Naive thymus-derived CD4-positive, alpha-beta T cell (primary cell): Measurements from ENCODE around the gene SLCO2B1. TPM values are rescaled to one million over a fixed set of nuclear protein-coding genes. Genes with fewer than 3 reads are reported as not detected.

ENCODE experiments used
- ATAC-seq: fragments of 150-1000 bp; cut with Tn5 transposase; 2 replicates; pipeline ENCODE4 v1.10.0; 2021; ENCODE audit warnings: mild to moderate bottlenecking, moderate library complexity
- CTCF ChIA-PET: fragments of 350-600 bp; sonication (Branson Sonifier 250); formaldehyde crosslinking; loops from one replicate; lab custom pipeline; 2021; ENCODE audit warnings: antibody characterized with exemption; lab: Charles Lee
- POLR2A ChIA-PET: fragments of 350-600 bp; sonication (Branson Sonifier 250); formaldehyde crosslinking; loops from one replicate; lab custom pipeline; 2021; ENCODE audit warnings: antibody characterized with exemption, inconsistent platforms; lab: Charles Lee
- DNase-seq, 9 donors: peaks; one replicate each; pipeline versions ENCODE4 v3.0.0 to v3.0.0-alpha.2; 2020 to 2022; ENCODE audit warnings: mixed read lengths in 1 of 9
- H3K27ac ChIP-seq: one replicate; pipeline ENCODE4 v1.7.0; 2013; ENCODE audit warnings: mild to moderate bottlenecking, low read depth, low read length, moderate library complexity
- H3K27me3 ChIP-seq, 2 donors: one replicate each; pipeline ENCODE4 v1.7.0; 2013; ENCODE audit warnings: low read length in 2 of 2, mild to moderate bottlenecking in 2 of 2, moderate library complexity in 2 of 2; ENCODE audit not compliant: control insufficient read depth in 2 of 2, insufficient read depth in 2 of 2
- H3K36me3 ChIP-seq, 3 experiments: 1 replicate in 2 of 3; 2 replicates in 1 of 3; pipeline ENCODE4 v1.7.0; 2013; ENCODE audit warnings: low read length in 3 of 3, mild to moderate bottlenecking in 3 of 3, moderate library complexity in 1 of 3; ENCODE audit not compliant: insufficient read depth in 3 of 3, control insufficient read depth in 2 of 3
- H3K4me1 ChIP-seq, 2 donors: one replicate each; pipeline ENCODE4 v1.7.0; 2013; ENCODE audit warnings: low read length in 2 of 2, mild to moderate bottlenecking in 2 of 2, moderate library complexity in 1 of 2; ENCODE audit not compliant: control insufficient read depth in 2 of 2, insufficient read depth in 2 of 2
- H3K4me3 ChIP-seq: 2 replicates; pipeline ENCODE4 v1.7.0; 2013; ENCODE audit warnings: mild to moderate bottlenecking, low read length
- H3K9me3 ChIP-seq, 3 experiments: 1 replicate in 2 of 3; 2 replicates in 1 of 3; pipeline ENCODE4 v1.7.0; 2013; ENCODE audit warnings: low read length in 3 of 3; ENCODE audit not compliant: control insufficient read depth in 2 of 3
- H3K27ac Mint-ChIP-seq, 9 donors: one replicate each; pipeline ENCODE4 v1.8.0; 2020 to 2022; ENCODE audit warnings: mixed read lengths in 9 of 9, mild to moderate bottlenecking in 8 of 9, moderate library complexity in 5 of 9, inconsistent platforms in 2 of 9
- H3K27me3 Mint-ChIP-seq, 5 donors: one replicate each; pipeline ENCODE4 v1.8.0; 2021 to 2022; ENCODE audit warnings: mixed read lengths in 5 of 5, mild to moderate bottlenecking in 1 of 5
- H3K36me3 Mint-ChIP-seq, 5 donors: one replicate each; pipeline ENCODE4 v1.8.0; 2020 to 2022; ENCODE audit warnings: mixed read lengths in 5 of 5, mild to moderate bottlenecking in 3 of 5, inconsistent platforms in 1 of 5
- H3K4me1 Mint-ChIP-seq, 7 donors: one replicate each; pipeline ENCODE4 v1.8.0; 2020 to 2022; ENCODE audit warnings: mixed read lengths in 7 of 7, mild to moderate bottlenecking in 3 of 7, inconsistent platforms in 1 of 7
- H3K4me3 Mint-ChIP-seq, 10 donors: one replicate each; pipeline ENCODE4 v1.8.0; 2020 to 2022; ENCODE audit warnings: mild to moderate bottlenecking in 10 of 10, mixed read lengths in 10 of 10, moderate library complexity in 6 of 10, inconsistent platforms in 2 of 10
- H3K9me3 Mint-ChIP-seq, 11 donors: one replicate each; pipeline ENCODE4 v1.8.0; 2020 to 2022; ENCODE audit warnings: mixed read lengths in 11 of 11, mild to moderate bottlenecking in 4 of 11, inconsistent platforms in 1 of 11, moderate library complexity in 1 of 11
- intact Hi-C, 2 donors: fragments of 100-400 bp; cut with micrococcal nuclease; formaldehyde crosslinking; loops; one replicate each; pipeline ENCODE4 v1.15.1; 2023
- polyA plus RNA-seq, 2 donors: library from polyadenylated mRNA; unstranded; fragments of 300-500 nt; fragmentation: Illumina TruSeq; gene quantifications; one replicate each; pipeline ENCODE4 v1.2.3, GENCODE V29; 2021
- total RNA-seq, 6 experiments: library from RNA in 5 of 6; stranded (reverse) in 5 of 6; gene quantifications; 1 replicate in 5 of 6; 2 replicates in 1 of 6; pipeline ENCODE4 v1.2.3 and lab custom pipeline; 2021 to 2026

Gene SLCO2B1
- total and polyA plus RNA-seq, 7 experiments from 2014 or later: 0.19 to 4.3 (median 1.9) TPM; not detected in 3

DNA sequence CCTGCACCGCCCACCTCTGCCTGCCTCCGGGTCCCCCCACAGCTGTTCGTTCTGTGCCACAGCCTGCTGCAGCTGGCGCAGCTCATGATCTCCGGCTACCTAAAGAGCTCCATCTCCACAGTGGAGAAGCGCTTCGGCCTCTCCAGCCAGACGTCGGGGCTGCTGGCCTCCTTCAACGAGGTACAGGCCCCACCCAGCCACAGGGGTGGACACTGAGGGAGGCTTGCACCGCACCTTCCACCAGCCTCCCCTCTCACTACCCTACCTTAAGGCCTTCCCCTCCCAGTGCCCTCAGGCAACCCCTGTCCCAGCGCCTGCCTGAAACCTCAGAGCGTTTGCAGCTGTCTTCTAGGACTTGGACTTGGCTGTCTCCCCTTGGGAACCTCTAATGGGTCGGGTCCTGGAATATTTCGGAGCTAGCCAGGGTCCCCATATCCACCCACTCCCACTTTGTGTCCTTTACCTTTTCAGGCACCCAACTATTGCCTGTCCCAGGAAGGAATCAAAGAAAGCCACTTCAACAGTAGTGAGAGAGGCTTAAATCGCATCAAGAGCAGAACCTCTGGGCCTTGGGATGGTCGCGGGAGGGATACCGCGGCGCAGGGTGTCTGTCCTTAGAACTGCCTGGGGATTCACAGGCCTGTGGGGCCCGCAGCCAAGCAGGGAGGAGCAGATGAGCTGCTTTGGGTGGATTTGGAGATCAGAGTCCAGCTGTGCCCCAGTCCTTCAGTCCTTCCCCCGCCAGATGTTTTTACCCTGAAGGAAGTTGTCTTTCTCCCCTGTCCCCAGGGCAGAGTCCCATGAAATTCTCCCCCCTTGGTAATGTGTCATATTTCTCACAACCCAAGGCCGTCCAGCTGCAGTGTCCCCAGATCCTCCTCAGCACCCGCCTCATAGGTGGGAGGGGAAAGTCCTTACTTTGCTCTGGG lies 13.3 kb downstream of the SLCO2B1 start:
- CTCF ChIA-PET: no interaction called here
- no peak overlapping the region for H3K27ac ChIP-seq
- Mint-ChIP-seq H3K36me3 (peaks cover 0 to 10% (median 0%) of the 10 kb centered on the region in 5 donors), H3K4me3 (no peak overlapping the region), H3K4me1 (peaks cover 0 to 17% (median 0%) of the 10 kb centered on the region in 7 donors), H3K27ac (no peak overlapping the region), H3K27me3 (peaks cover 0 to 20% (median 0%) of the 10 kb centered on the region in 5 donors), H3K9me3 (peaks cover 0 to 11% (median 2%) of the 10 kb centered on the region in 11 donors)
- intact Hi-C loops: no loop called here
- H3K4me1 ChIP-seq: no peaks in the 10 kb centered on the region
- no peak for ATAC-seq
- no peaks in the 10 kb centered on the region for H3K9me3 ChIP-seq
- H3K36me3 ChIP-seq: no peaks in the 10 kb centered on the region
- no peak overlapping the region for H3K4me3 ChIP-seq
- no peaks in the 10 kb centered on the region for H3K27me3 ChIP-seq
- POLR2A ChIA-PET: no interaction called here
- no peak for DNase-seq

GRCh38 chr11:75165721-75166120 lies 14.8 kb downstream of the SLCO2B1 start:
- Histone ChIP-seq H3K36me3 (no peaks in the 10 kb centered on the region), H3K4me1 (no peaks in the 10 kb centered on the region), H3K9me3 (no peaks in the 10 kb centered on the region), H3K27ac (no peak overlapping the region), H3K4me3 (no peak overlapping the region), H3K27me3 (no peaks in the 10 kb centered on the region)
- intact Hi-C loops: no loop called here
- peaks cover 0 to 8% (median 2%) of the 10 kb centered on the region in 11 donors for H3K9me3 Mint-ChIP-seq
- no peak overlapping the region for H3K27ac Mint-ChIP-seq
- CTCF ChIA-PET: interaction anchor here (0.6 to 0.7 kb wide), 2 partner anchors 54 to 1721 kb away, joined by 3 to 8 read pairs; no protein-coding TSS in a partner anchor
- peaks cover 0 to 6% (median 0%) of the 10 kb centered on the region in 5 donors for H3K36me3 Mint-ChIP-seq
- POLR2A ChIA-PET: no interaction called here
- H3K4me3 Mint-ChIP-seq: no peak overlapping the region
- no peak for DNase-seq
- H3K4me1 Mint-ChIP-seq: peaks cover 0 to 14% (median 0%) of the 10 kb centered on the region in 7 donors
- H3K27me3 Mint-ChIP-seq: peaks cover 0 to 17% (median 0%) of the 10 kb centered on the region in 5 donors
- ATAC-seq: no peak

- ChIA-PET POLR2A (no interaction called here), CTCF (no interaction called here)
- Histone ChIP-seq H3K4me1 (no peaks in the 10 kb centered on the region), H3K27me3 (no peaks in the 10 kb centered on the region), H3K4me3 (no peak overlapping the region), H3K27ac (no peak overlapping the region), H3K9me3 (no peaks in the 10 kb centered on the region), H3K36me3 (no peaks in the 10 kb centered on the region)
- no peak overlapping the region for H3K4me3 Mint-ChIP-seq
- H3K27ac Mint-ChIP-seq: no peak overlapping the region
- no peak for DNase-seq
- peaks cover 0 to 7% (median 0%) of the 10 kb centered on the region in 7 donors for H3K4me1 Mint-ChIP-seq
- intact Hi-C loops: no loop called here
- H3K27me3 Mint-ChIP-seq: peaks cover 0 to 13% (median 0%) of the 10 kb centered on the region in 5 donors
- H3K36me3 Mint-ChIP-seq: no peaks in the 10 kb centered on the region
- ATAC-seq: no peak
- no peaks in the 10 kb centered on the region for H3K9me3 Mint-ChIP-seq
Measured at GRCh38 chr11:75166791-75167190, 15.9 kb downstream of the SLCO2B1 start.

DNA sequence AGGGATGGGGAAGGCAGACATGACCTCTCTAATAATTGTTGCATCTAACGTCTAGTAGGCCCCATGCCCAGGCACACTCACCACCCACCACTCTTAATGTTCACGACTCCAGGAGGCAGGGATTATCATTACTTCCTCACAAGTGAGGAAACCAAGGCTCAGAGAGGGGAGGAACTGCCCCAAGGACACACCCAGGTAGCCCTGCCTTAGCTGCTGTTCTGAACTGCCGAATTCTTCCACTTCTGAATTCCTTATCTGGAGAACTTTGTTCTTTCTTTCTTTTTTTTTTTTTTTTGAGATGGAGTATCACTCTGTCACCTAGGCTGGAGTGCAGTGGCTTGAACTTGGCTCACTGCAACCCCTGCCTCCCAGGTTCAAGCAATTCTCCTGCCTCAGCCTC lies 16.7 kb downstream of the SLCO2B1 start:
- DNase-seq (no peak), ATAC-seq (no peak)
- Mint-ChIP-seq H3K27me3 (peaks cover 0 to 13% (median 0%) of the 10 kb centered on the region in 5 donors), H3K4me1 (peaks cover 0 to 1% (median 0%) of the 10 kb centered on the region in 7 donors), H3K36me3 (no peaks in the 10 kb centered on the region), H3K9me3 (no peaks in the 10 kb centered on the region), H3K27ac (no peak overlapping the region), H3K4me3 (no peak overlapping the region)
- no peaks in the 10 kb centered on the region for H3K36me3 ChIP-seq
- H3K9me3 ChIP-seq: no peaks in the 10 kb centered on the region
- intact Hi-C loops: no loop called here
- no peak overlapping the region for H3K27ac ChIP-seq
- CTCF ChIA-PET: no interaction called here
- no peaks in the 10 kb centered on the region for H3K4me1 ChIP-seq
- no peak overlapping the region for H3K4me3 ChIP-seq
- POLR2A ChIA-PET: no interaction called here
- no peaks in the 10 kb centered on the region for H3K27me3 ChIP-seq

DNA sequence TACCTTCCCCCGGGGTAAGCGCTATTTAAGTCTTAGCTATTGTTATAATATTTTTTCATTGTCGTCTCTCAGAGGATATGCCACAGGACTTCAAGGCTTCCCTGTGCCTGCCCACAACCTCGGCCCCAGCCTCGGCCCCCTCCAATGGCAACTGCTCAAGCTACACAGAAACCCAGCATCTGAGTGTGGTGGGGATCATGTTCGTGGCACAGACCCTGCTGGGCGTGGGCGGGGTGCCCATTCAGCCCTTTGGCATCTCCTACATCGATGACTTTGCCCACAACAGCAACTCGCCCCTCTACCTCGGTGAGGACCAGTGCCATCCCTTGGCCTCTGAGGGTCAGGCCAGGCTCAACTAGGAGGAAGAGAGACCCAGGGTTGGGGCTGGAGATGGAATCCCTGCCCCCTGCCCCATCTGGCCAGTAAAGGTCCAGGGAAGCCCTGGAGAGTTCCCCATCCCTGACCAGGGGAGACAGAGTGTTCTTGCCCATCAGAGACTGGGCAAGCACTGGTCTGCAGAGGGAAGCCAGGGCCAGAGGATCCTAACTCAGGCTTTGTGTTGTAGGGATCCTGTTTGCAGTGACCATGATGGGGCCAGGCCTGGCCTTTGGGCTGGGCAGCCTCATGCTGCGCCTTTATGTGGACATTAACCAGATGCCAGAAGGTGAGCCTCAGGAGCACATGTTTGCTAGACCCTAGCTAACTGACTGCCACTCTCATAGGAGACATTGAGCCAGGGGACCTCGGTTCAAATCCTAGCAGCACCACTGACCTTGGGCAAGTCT lies 18.4 kb downstream of the SLCO2B1 start:
- no peak overlapping the region for H3K27ac ChIP-seq
- POLR2A ChIA-PET: no interaction called here
- H3K4me3 Mint-ChIP-seq: no peak overlapping the region

DNA sequence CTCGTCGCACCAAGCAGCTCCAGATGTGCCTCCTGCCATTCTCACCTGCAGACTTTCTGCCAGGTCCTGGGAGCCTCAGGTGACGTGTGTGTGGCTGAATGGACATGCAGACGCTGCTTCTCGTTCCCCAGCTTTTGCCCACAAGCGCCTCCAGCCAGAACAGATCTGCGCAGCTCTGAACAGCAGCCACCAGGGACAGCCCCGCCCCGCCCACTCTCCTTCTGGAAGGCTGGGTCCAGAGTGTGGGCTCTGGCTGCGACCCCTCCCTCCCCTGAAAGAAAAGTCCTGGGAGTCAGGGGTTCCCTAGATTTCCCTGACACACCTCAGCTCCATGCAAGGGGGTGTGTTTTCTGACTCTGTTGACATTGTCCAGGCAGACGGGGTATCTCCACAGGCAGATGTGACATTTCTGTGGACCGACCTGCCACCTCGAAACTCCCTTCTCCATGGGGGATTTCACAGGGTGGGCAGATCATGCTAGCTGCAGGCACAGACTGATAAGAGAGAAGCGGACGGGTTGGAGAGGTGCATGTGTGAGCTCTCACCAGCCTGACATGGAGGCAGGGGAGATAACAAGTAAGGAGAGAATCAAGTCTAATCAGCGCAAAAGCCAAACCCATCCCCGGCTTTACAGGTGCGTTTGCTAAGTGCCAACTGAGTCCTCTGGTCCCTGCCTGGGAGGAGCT lies 19.8 kb downstream of the SLCO2B1 start:
- Histone ChIP-seq H3K27ac (no peak overlapping the region), H3K4me1 (no peaks in the 10 kb centered on the region), H3K4me3 (no peak overlapping the region), H3K9me3 (no peaks in the 10 kb centered on the region), H3K27me3 (no peaks in the 10 kb centered on the region), H3K36me3 (no peaks in the 10 kb centered on the region)
- ChIA-PET POLR2A (no interaction called here), CTCF (no interaction called here)
- H3K27ac Mint-ChIP-seq: peak overlapping the region in 1 of 9 donors; percentile 19
- peaks cover 6 to 16% (median 13%) of the 10 kb centered on the region in 7 donors for H3K4me1 Mint-ChIP-seq
- DNase-seq (no peak), ATAC-seq (no peak)
- intact Hi-C loops: no loop called here
- no peaks in the 10 kb centered on the region for H3K36me3 Mint-ChIP-seq
- peaks cover 0 to 8% (median 0%) of the 10 kb centered on the region in 5 donors for H3K27me3 Mint-ChIP-seq
- no peak overlapping the region for H3K4me3 Mint-ChIP-seq
- no peaks in the 10 kb centered on the region for H3K9me3 Mint-ChIP-seq

More for the DNA sequence above, 18.4 kb downstream of the SLCO2B1 start:
- Mint-ChIP-seq H3K4me1 (peaks cover 0 to 3% (median 1%) of the 10 kb centered on the region in 7 donors), H3K36me3 (no peaks in the 10 kb centered on the region), H3K27ac (no peak overlapping the region), H3K9me3 (no peaks in the 10 kb centered on the region), H3K27me3 (peaks cover 0 to 8% (median 0%) of the 10 kb centered on the region in 5 donors)
- Histone ChIP-seq H3K27me3 (no peaks in the 10 kb centered on the region), H3K4me1 (no peaks in the 10 kb centered on the region), H3K4me3 (no peak overlapping the region), H3K36me3 (no peaks in the 10 kb centered on the region), H3K9me3 (no peaks in the 10 kb centered on the region)
- no peak for DNase-seq
- CTCF ChIA-PET: no interaction called here
- ATAC-seq: no peak
- intact Hi-C loops: no loop called here
